Measurements from ENCODE around the gene DLG5.
A peak's percentile ranks its signal among the peaks of the same experiment; 100 is the strongest.

DLG5 gene

GRCh38 chr10:77823811-77824542 lies 102.6 kb downstream of the DLG5 start:
- no peak for DNase-seq

DNA sequence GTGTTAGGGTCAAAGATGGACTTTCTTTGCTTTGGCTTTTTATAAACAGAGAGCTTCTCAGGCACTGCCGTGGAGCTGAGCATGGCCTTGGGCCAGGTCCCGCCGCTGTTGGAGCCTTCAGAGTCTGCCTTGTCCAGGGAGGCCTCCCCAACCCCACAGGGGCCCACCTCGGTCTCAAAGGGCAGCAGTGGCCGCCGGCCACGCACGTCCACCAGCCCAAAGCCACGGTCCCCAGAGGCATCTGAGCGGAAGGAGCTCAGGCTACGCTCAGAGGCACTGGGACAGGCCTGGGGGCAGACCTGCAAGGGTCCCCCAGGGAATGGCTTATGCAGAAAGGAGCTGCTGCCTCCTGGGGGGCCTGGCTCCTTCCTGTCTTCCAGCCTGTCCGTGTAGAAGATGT lies 105.0 kb downstream of the DLG5 start:
- peak in 2 of 58 donors; percentile 8 to 17 for DNase-seq

DNA sequence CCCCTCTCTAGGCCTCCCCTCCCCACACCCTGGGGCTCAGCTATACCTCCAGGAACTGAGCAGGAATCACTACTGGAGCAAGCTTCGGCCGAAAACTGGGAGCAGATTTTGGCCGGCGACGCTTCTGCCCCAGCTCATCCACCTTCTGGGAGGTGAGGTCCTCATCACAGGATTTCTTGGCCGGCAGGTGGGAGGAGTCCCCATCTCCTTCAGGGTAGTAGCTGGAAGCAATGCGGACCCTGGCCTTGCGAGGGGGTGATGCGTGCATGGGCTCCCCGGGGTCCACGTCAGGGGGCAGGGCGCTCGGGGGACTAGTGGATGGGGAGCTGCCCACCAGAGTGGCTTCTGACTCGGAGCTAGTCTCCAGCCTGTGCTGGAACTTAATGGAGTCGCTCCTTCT lies 105.5 kb downstream of the DLG5 start:
- no peak for DNase-seq

GRCh38 chr10:77820349-77820748 lies 106.2 kb downstream of the DLG5 start:
- DNase-seq = no peak

DNA sequence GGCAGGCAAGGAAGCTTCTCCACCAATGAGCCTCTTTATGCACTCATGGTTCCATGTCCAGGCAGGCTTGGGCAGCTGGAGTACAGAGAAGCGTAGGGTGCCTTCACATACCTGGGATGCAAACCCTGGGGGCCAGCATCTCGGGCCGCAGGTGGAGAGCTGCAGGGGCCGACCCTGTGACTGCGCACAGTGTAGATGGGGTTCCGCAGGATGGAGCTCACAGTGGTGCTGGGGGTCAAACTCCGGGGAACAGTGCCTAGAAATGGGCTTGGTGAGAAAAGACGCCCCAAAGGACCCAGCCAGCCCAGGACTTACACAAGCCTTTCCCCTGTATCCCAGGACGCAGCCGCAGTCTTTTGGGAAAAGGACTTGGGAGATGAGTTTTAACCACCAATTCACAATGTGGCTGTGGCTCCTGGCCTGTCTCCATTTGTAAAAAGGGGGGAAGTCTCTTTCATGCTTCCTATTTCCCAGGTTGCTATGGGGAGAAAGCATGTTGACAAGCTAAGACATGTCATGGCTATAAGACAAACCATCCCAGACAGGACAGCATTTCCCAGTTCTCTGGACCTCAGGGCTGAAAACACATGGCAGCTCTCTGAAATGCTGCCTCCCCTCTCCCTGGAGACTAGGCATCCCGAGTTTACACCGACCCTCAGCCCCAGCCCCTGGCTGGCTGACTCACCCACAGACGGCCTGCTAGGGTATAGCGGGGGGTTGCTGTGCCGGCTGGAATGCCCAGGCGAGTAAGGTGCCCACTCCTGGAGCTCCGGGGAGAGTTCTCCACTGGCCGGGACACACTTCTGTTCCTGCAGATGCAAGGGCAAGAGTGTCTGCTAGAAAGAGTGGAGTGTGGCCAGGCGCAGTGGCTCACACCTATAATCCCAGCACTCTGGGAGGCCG lies 107.1 kb downstream of the DLG5 start:
- DNase-seq = no peak

GRCh38 chr10:77818378-77818777 lies 108.2 kb downstream of the DLG5 start:
- DNase-seq = no peak

- no peak for DNase-seq
These were observed 109.0 kb downstream of the DLG5 start for GRCh38 chr10:77817541-77817940.

- no peak for DNase-seq
These were observed 110.2 kb downstream of the DLG5 start for GRCh38 chr10:77816311-77816710.

DNA sequence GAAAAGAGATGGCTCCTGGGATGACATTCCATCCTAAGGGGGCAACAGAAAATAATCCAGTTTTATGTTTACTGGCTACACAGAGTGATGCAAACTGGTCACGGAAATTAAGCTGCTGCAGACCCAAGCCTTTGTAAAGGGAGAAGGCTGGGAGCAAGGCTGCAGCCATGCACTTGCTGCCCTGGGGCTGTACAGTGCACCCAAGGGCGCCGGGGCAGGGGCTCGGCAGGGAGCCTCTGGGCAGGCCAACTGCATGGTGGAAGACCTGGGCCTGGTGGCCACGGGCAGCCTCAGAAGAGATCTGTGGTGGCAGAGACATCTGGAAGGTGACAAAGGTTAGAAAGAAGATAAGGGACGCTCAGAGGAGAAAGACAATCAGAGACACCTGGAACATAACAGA lies 113.8 kb downstream of the DLG5 start:
- no peak for DNase-seq

DNA sequence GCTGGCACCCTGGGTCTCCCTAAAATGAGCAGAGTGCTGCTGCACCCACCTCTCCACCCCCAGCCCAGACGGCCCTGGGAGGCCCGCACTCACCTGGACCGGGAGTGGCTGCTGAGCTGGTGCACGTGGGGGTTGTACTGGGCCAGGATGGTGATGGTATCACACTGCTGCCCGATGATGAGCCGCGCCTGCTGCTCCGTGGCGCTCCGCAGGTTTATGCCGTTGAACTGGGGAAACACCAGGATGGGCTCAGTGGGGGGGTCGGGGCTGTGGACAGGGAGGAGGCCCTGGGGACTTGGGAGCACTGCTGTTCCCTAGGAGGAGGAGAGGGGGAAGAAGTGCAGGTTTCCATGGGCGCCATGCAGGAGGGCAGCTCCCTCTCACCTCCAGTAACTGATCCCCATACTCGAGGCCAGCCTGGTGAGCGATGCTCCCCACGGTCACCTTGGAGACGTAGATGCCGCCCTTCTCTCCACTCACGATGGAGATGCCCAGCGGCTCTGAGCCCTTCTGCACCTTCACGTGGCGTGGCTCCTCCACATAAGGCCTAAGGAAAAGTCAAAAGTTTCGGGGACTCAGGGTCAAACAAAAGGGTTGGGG lies 114.6 kb downstream of the DLG5 start:
- no peak for DNase-seq

GRCh38 chr10:77810446-77811335 lies 115.9 kb downstream of the DLG5 start:
- DNase-seq = no peak

DNA sequence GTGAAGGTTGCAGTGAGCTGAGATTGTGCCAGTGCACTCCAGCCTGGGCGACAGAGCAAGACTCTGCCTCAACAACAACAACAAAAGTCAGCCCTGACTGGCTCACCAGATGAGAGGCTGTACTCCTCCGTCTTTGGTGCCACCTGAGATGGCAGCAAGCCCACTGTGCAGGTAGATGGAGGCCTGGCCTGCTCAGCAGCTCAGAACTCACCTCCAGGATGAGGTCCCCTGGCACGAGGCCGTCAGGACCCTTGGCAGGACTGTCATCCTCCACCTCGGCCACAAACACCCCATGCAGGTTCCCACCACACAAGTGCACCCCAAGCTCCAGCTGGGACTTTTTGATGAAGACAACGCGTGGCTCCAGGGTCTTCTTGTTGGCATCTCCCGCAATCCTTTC lies 117.2 kb downstream of the DLG5 start:
- DNase-seq = no peak

GRCh38 chr10:77807706-77808105 lies 118.8 kb downstream of the DLG5 start:
- DNase-seq = no peak

DNA sequence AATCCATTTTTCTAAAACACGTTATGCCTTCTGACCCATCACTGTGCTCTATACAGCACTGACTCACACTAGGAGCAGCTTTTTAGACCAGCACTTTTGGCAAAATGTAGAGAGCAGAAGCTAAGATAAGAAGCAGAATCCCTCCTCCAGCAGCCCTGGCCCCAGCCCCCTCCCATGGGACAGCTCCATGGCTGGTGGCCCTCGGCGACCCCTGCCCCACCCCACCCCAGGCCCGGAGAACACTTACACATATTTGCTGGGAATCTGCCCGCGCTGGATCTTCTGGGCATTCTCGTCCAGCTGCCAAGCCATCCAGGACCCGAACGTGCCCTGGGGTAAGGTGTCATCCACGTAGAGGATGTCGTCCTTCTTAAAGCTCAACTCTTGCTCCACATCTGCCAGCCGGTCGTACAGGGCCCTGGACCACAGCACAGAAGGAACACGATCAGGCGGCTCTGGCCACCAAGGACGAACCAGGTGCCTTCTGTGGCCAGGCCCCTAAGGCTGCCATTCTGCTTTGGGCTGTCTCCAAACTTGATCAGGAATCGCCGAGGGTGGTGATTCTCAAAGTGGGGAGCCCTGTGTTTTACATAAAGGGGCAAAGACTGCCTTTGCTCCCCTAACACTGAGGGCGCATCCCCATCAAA lies 119.9 kb downstream of the DLG5 start:
- DNase-seq = no peak

GRCh38 chr10:77805676-77806075 lies 120.9 kb downstream of the DLG5 start:
- DNase-seq = no peak

DNA sequence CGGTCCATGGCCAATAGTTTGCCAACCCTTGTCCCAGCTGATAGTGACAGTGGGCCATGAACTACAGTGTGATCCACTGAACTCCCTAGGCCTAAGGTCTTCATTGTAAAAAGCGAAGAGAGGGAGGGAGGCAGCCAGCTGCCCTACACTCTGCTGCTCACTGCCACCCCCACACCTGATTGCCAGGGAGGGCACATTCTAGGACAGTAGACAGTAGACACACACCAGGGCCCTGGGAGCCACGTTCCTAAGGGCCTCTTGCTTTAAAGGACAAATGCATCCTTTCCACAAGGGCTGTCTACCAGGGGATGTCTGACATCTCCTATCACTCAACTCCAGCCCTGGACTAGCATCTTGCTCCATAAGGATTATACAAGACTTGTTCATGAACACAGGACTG lies 122.2 kb downstream of the DLG5 start:
- DNase-seq = no peak

GRCh38 chr10:77801474-77802161 lies 124.9 kb downstream of the DLG5 start:
- peak in 1 of 58 donors; percentile 20 for DNase-seq

GRCh38 chr10:77800738-77801266 lies 125.8 kb downstream of the DLG5 start:
- no peak for DNase-seq

- no peak for DNase-seq
These were observed 126.2 kb downstream of the DLG5 start for GRCh38 chr10:77800320-77800719.

- DNase-seq = no peak
These were observed 127.2 kb downstream of the DLG5 start for GRCh38 chr10:77799352-77799751.
